MCF 10A (cell line): ENCODE results near the gene MTLN. TPM values are rescaled to one million over a fixed set of nuclear protein-coding genes. Genes with fewer than 3 reads are reported as not detected.
"Not testable (repeated sequence)": the region's sequence is repeated elsewhere in the genome, so short reads cannot be mapped to it uniquely, and the experiment has no call there.

Source experiments
- Bru-seq: library from RNA; stranded (reverse); fragments of 400-500 nt; gene quantifications from one replicate; lab custom pipeline; 2021; lab: Mats Ljungman, UMichigan
- BruChase-seq, 2 experiments: library from RNA; stranded (reverse); fragments of 400-500 nt; gene quantifications; one replicate each; lab custom pipeline; 2021; lab: Mats Ljungman, UMichigan
- BruUV-seq: library from RNA; stranded (reverse); fragments of 400-500 nt; replicated peaks from 2 replicates; lab custom pipeline; 2021; lab: Mats Ljungman, UMichigan
- CTCF ChIA-PET: fragments of 300-600 bp; sonication (Branson Sonifier 250); formaldehyde crosslinking; extraction: SDS; loops from one replicate; lab custom pipeline; 2021; ENCODE audit warnings: antibody characterized with exemption, inconsistent platforms; lab: Yijun Ruan, JAX
- POLR2A ChIA-PET: fragments of 300-600, 350-650 bp; sonication (Branson Sonifier 250); formaldehyde crosslinking; extraction: SDS; loops from one replicate; lab custom pipeline; 2020; ENCODE audit warnings: antibody characterized with exemption, inconsistent platforms; lab: Yijun Ruan, JAX
- DNase-seq: peaks from one replicate; pipeline ENCODE4 v3.0.0-alpha.2; 2018; ENCODE audit not compliant: unreplicated experiment
- H3K27ac Mint-ChIP-seq: one replicate; pipeline ENCODE4 v1.8.0; 2022; ENCODE audit warnings: mild to moderate bottlenecking, low read depth, mixed read lengths; ENCODE audit not compliant: unreplicated experiment
- H3K27me3 Mint-ChIP-seq: one replicate; pipeline ENCODE4 v1.8.0; 2022; ENCODE audit warnings: mixed read lengths; ENCODE audit not compliant: insufficient read depth, unreplicated experiment
- H3K36me3 Mint-ChIP-seq: one replicate; pipeline ENCODE4 v1.8.0; 2022; ENCODE audit warnings: mild to moderate bottlenecking, moderate library complexity, mixed read lengths; ENCODE audit not compliant: insufficient read depth, unreplicated experiment
- H3K4me1 Mint-ChIP-seq: one replicate; pipeline ENCODE4 v1.8.0; 2022; ENCODE audit warnings: mixed read lengths; ENCODE audit not compliant: insufficient read depth, unreplicated experiment
- H3K4me3 Mint-ChIP-seq: one replicate; pipeline ENCODE4 v1.8.0; 2022; ENCODE audit warnings: mild to moderate bottlenecking, moderate library complexity, mixed read lengths; ENCODE audit not compliant: unreplicated experiment
- H3K9me3 Mint-ChIP-seq: one replicate; pipeline ENCODE4 v1.8.0; 2022; ENCODE audit warnings: mixed read lengths; ENCODE audit not compliant: unreplicated experiment
- CTCF ChIP-seq: fragments of 200-600 bp; IDR thresholded peaks from one replicate; pipeline ENCODE4 v1.8.0; 2022; ENCODE audit warnings: antibody characterized with exemption, mild to moderate bottlenecking; ENCODE audit not compliant: unreplicated experiment
- intact Hi-C: fragments of 100-400 bp; cut with micrococcal nuclease; formaldehyde crosslinking; loops from 2 replicates; pipeline ENCODE4 v1.14.1; 2022
- long read RNA-seq: library from polyadenylated mRNA; stranded (forward); transcript quantifications from one replicate; pipeline ENCODE4 v2.0.0, GENCODE V29; 2022
- total RNA-seq: library from RNA; stranded (reverse); gene quantifications from 2 replicates; pipeline ENCODE4 v1.2.3, GENCODE V29; 2022

MTLN gene
- 54.2 and 65.0 TPM in 2 replicates for total RNA-seq
- Bru-seq, nascent RNA: percentile 26 among the genes with signal in this experiment
- BruChase-seq, experiment 1, labeled RNA remaining after a 6-hour chase: percentile 26 among the genes with signal in this experiment
- percentile 23 among the genes with signal in this experiment for BruChase-seq, experiment 2, labeled RNA remaining after a 2-hour chase
- long read RNA-seq, transcript MTLN-203 (2 exons, 441 nt): major isoform, 110 of 110 reads
- long read RNA-seq, partial matches to known transcripts: 0 of 110 reads
- long read RNA-seq, other reads (novel, unspliced or antisense): 0 of 110 reads

- peak; percentile 71 for DNase-seq
- peaks cover 25% of the 10 kb centered on the region for H3K36me3 Mint-ChIP-seq
- BruUV-seq: TSS peak; percentile 81
- intact Hi-C loops: no loop called here
- H3K27me3 Mint-ChIP-seq: peaks cover 26% of the 10 kb centered on the region
- peaks cover 5% of the 10 kb centered on the region for H3K4me1 Mint-ChIP-seq
- ChIA-PET POLR2A (interaction anchor here (0.5 to 1.4 kb wide), 6 partner anchors 9 to 467 kb away, joined by 3 to 4 read pairs (median 3); no protein-coding TSS in a partner anchor), CTCF (no interaction called here)
- peak within 1 kb of the TSS; percentile 93 for H3K4me3 Mint-ChIP-seq
- TF ChIP-seq CTCF: no peak
- H3K27ac Mint-ChIP-seq: peak within 1 kb of the TSS; percentile 94
- no peaks in the 10 kb centered on the region for H3K9me3 Mint-ChIP-seq
Measured at GRCh38 chr2:110211938-110212858, at the start of gene MTLN. Gene MTLN (minus strand): TSS chr2:110212547. CDS start chr2:110212525, 22 bp downstream.

- BruUV-seq, H3K27ac Mint-ChIP-seq, H3K9me3 Mint-ChIP-seq, CTCF ChIA-PET, H3K4me3 Mint-ChIP-seq, H3K36me3 Mint-ChIP-seq, POLR2A ChIA-PET, H3K4me1 Mint-ChIP-seq, intact Hi-C loops, DNase-seq, H3K27me3 Mint-ChIP-seq: not testable (repeated sequence)
Measured at GRCh38 chr2:110261910-110262309, 49.6 kb upstream of the MTLN start.

GRCh38 chr2:110248081-110248795 lies 35.9 kb upstream of the MTLN start:
- intact Hi-C loops, BruUV-seq, H3K9me3 Mint-ChIP-seq, POLR2A ChIA-PET, H3K4me3 Mint-ChIP-seq, H3K27me3 Mint-ChIP-seq, CTCF ChIA-PET, H3K4me1 Mint-ChIP-seq, H3K27ac Mint-ChIP-seq, DNase-seq, H3K36me3 Mint-ChIP-seq: not testable (repeated sequence)

GRCh38 chr2:110245488-110246435 lies 33.4 kb upstream of the MTLN start:
- POLR2A ChIA-PET, H3K36me3 Mint-ChIP-seq, H3K27ac Mint-ChIP-seq: not testable (repeated sequence)

GRCh38 chr2:110243283-110243682 lies 30.9 kb upstream of the MTLN start:
- H3K36me3 Mint-ChIP-seq, CTCF ChIA-PET, H3K4me3 Mint-ChIP-seq, POLR2A ChIA-PET, BruUV-seq, H3K27ac Mint-ChIP-seq, H3K9me3 Mint-ChIP-seq, DNase-seq, H3K4me1 Mint-ChIP-seq, intact Hi-C loops, H3K27me3 Mint-ChIP-seq: not testable (repeated sequence)

More at GRCh38 chr2:110245488-110246435, 33.4 kb upstream of the MTLN start:
- H3K9me3 Mint-ChIP-seq, intact Hi-C loops, CTCF ChIA-PET, H3K4me1 Mint-ChIP-seq, BruUV-seq, H3K4me3 Mint-ChIP-seq, H3K27me3 Mint-ChIP-seq, DNase-seq: not testable (repeated sequence)

GRCh38 chr2:110234514-110234913 lies 22.2 kb upstream of the MTLN start:
- H3K9me3 Mint-ChIP-seq, DNase-seq, H3K27ac Mint-ChIP-seq, H3K27me3 Mint-ChIP-seq, H3K36me3 Mint-ChIP-seq, BruUV-seq, CTCF ChIA-PET, H3K4me1 Mint-ChIP-seq, POLR2A ChIA-PET, H3K4me3 Mint-ChIP-seq, intact Hi-C loops: not testable (repeated sequence)

GRCh38 chr2:110229886-110230285 lies 17.5 kb upstream of the MTLN start:
- POLR2A ChIA-PET, CTCF ChIA-PET, H3K4me3 Mint-ChIP-seq, H3K27ac Mint-ChIP-seq, H3K4me1 Mint-ChIP-seq, H3K36me3 Mint-ChIP-seq, H3K9me3 Mint-ChIP-seq, DNase-seq, intact Hi-C loops, BruUV-seq: not testable (repeated sequence)
- peaks cover 34% of the 10 kb centered on the region for H3K27me3 Mint-ChIP-seq
